Smooth muscle cell (in vitro differentiated cells): ENCODE results near the gene SLF2. TPM values are rescaled to one million over a fixed set of nuclear protein-coding genes. Genes with fewer than 3 reads are reported as not detected.

ENCODE experiments used
- DNase-seq: peaks from one replicate; lab custom pipeline; 2025; ENCODE audit not compliant: unreplicated experiment; lab: John Stamatoyannopoulos, UW
- H2AFZ ChIP-seq: fragments of 200-600 bp; sonication (generic); 2 replicates; pipeline ENCODE4 v1.6.0; 2016; ENCODE audit warnings: antibody characterized with exemption, low read depth, mild to moderate bottlenecking
- H3F3A ChIP-seq: fragments of 200-600 bp; sonication (generic); 2 replicates; pipeline ENCODE4 v1.6.0; 2017; ENCODE audit warnings: antibody characterized with exemption, low read depth
- H3K27ac ChIP-seq: fragments of 200-600 bp; sonication (generic); 2 replicates; pipeline ENCODE4 v1.5.1; 2016; ENCODE audit warnings: low read depth, mild to moderate bottlenecking
- H3K27me3 ChIP-seq: fragments of 200-600 bp; sonication (generic); 2 replicates; pipeline ENCODE4 v1.6.1; 2016; ENCODE audit warnings: low read depth, mild to moderate bottlenecking
- H3K36me3 ChIP-seq: fragments of 200-600 bp; sonication (generic); 2 replicates; pipeline ENCODE4 v1.5.1; 2016; ENCODE audit warnings: low read depth
- H3K4me1 ChIP-seq: fragments of 200-600 bp; sonication (generic); 2 replicates; pipeline ENCODE4 v1.5.1; 2016; ENCODE audit warnings: low read depth
- H3K4me2 ChIP-seq: fragments of 200-600 bp; sonication (generic); 2 replicates; pipeline ENCODE4 v1.6.0; 2016; ENCODE audit warnings: mild to moderate bottlenecking
- H3K4me3 ChIP-seq: fragments of 200-600 bp; sonication (generic); 2 replicates; pipeline ENCODE4 v1.5.1; 2016; ENCODE audit warnings: mild to moderate bottlenecking
- H3K79me2 ChIP-seq: fragments of 200-600 bp; sonication (generic); 2 replicates; pipeline ENCODE4 v1.6.0; 2016; ENCODE audit warnings: low read depth, mild to moderate bottlenecking
- H3K9ac ChIP-seq: fragments of 200-600 bp; sonication (generic); 2 replicates; pipeline ENCODE4 v1.6.0; 2016; ENCODE audit warnings: low read depth
- H3K9me3 ChIP-seq: fragments of 200-600 bp; sonication (generic); replicated peaks from 2 replicates; pipeline ENCODE4 v1.5.1; 2016; ENCODE audit warnings: low read depth
- H4K20me1 ChIP-seq: fragments of 200-600 bp; sonication (generic); 2 replicates; pipeline ENCODE4 v1.6.0; 2016; ENCODE audit warnings: low read depth
- WGBS: methylation state at CpG from one replicate; pipeline ENCODE4 v1.1.7; 2016; ENCODE audit warnings: low lambda C conversion rate; 5-methylcytosine and 5-hydroxymethylcytosine counted together
- polyA plus RNA-seq: library from polyadenylated mRNA; unstranded; fragments of >200 nt; fragmentation: Nextera tagmentation; extraction: Ambion mirVana; gene quantifications from 2 replicates; pipeline ENCODE4 v1.2.1, GENCODE V29; 2016
- total RNA-seq: library from RNA; depleted of rRNA; stranded (reverse); fragments of >200 nt; gene quantifications from 2 replicates; pipeline ENCODE4 v1.2.3, GENCODE V29; 2014
- TF ChIP-seq, protein P1 (sequence below): fragments of 200-600 bp; sonication (generic); IDR thresholded peaks from 2 replicates; pipeline ENCODE4 v1.5.1; 2017; ENCODE audit warnings: borderline replicate concordance, mild to moderate bottlenecking, antibody characterized with exemption; ENCODE audit not compliant: insufficient read depth, poor library complexity, severe bottlenecking

The SLF2 gene
- total and polyA plus RNA-seq, 2 experiments from 2014 or later: 8.1 to 24.9 TPM

DNA sequence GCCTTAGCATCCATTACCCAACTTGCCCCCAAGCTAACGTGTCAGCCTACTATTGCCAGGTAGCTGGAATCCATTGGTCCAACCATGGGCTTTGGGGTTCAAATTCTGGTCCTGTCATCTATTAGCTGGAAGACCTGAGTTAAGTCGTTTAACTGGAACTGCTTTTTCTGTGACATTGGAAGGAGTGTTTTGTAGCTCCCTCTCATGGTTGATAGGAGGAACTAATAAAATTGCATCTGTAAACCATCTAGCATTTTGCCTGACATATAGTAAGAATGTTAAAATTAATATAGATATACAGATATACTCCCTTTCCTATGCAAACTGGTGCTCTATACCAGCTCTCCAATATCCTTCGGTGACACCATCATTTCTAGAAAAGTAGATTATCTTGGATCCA lies 23.8 kb upstream of the SLF2 start:
- TF ChIP-seq, protein P1, sequence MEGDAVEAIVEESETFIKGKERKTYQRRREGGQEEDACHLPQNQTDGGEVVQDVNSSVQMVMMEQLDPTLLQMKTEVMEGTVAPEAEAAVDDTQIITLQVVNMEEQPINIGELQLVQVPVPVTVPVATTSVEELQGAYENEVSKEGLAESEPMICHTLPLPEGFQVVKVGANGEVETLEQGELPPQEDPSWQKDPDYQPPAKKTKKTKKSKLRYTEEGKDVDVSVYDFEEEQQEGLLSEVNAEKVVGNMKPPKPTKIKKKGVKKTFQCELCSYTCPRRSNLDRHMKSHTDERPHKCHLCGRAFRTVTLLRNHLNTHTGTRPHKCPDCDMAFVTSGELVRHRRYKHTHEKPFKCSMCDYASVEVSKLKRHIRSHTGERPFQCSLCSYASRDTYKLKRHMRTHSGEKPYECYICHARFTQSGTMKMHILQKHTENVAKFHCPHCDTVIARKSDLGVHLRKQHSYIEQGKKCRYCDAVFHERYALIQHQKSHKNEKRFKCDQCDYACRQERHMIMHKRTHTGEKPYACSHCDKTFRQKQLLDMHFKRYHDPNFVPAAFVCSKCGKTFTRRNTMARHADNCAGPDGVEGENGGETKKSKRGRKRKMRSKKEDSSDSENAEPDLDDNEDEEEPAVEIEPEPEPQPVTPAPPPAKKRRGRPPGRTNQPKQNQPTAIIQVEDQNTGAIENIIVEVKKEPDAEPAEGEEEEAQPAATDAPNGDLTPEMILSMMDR: no peak
- Histone ChIP-seq H3K4me2 (no peak overlapping the region), H3K9ac (no peak overlapping the region), H3K27ac (no peak overlapping the region), H3K79me2 (no peaks in the 10 kb centered on the region), H3K27me3 (no peaks in the 10 kb centered on the region), H3K4me1 (peaks cover 14% of the 10 kb centered on the region), H3K4me3 (no peak overlapping the region), H3K9me3 (no peaks in the 10 kb centered on the region), H4K20me1 (no peaks in the 10 kb centered on the region), H3F3A (peaks cover 8% of the 10 kb centered on the region), H3K36me3 (no peaks in the 10 kb centered on the region), H2AFZ (no peak overlapping the region)
- WGBS: 66% methylated on average over 3 of the region's 3 CpGs
- DNase-seq: no peak

DNA sequence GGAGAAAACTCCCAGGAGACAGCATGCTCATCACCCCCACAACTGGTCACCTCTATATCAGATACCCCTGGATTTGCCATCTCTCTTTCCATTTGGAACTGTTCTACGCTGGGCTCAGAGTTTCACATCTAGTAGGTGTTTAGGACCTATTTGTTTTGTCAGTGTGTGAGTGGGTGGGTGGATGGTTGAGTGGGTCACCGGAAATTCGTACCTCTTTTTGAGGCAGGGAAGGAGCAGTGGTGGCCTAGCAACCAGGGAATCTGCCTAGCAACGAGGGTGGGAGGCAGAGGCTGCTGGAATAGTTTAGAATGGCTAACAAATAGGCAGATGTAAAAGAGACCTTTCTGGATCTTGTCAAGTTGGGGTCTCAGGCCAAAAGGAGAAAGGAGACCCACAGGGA lies 23.2 kb upstream of the SLF2 start:
- H3K9ac ChIP-seq: no peak overlapping the region

DNA sequence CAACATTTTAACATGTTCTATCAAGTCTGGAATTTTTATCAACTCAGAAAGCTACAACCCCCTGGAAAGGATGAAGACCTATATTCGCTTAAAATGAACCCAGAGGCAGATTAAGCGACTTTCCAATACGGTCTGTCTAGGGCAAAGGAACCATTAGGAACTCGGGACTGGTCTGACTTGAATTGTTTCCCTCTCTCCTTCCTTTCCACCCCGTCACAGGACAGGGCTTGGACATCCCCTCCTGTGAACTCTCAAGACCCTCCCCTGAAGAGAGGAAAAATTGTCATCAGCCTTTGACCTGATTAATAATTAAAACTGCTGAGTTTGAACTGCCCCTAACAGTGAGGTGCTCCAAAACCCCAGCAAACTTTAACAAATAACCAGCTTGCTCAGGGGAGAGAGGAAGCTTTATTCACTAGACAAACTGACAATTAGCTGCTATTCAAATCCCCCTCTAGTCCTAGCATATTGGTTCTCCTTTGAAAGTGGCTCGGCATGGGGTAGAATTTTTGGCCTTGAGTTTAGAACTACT lies 22.6 kb upstream of the SLF2 start:
- Histone ChIP-seq H3K4me3 (no peak overlapping the region), H2AFZ (no peak overlapping the region), H3K79me2 (no peaks in the 10 kb centered on the region), H3K9ac (no peak overlapping the region), H3F3A (peaks cover 8% of the 10 kb centered on the region), H3K27ac (peak overlapping the region; percentile 60), H3K36me3 (no peaks in the 10 kb centered on the region), H3K9me3 (no peaks in the 10 kb centered on the region), H3K27me3 (no peaks in the 10 kb centered on the region), H3K4me1 (peaks cover 14% of the 10 kb centered on the region), H4K20me1 (no peaks in the 10 kb centered on the region), H3K4me2 (peak overlapping the region; percentile 65)
- WGBS: 65% methylated on average over 6 of the region's 6 CpGs
- DNase-seq: no peak
- TF ChIP-seq, protein P1: no peak

More for the DNA sequence above, 23.2 kb upstream of the SLF2 start:
- 85% methylated on average over 4 of the region's 4 CpGs for WGBS
- no peak for DNase-seq
- no peaks in the 10 kb centered on the region for H3K9me3 ChIP-seq
- no peak overlapping the region for H3K4me2 ChIP-seq
- H3K27ac ChIP-seq: no peak overlapping the region
- H3F3A ChIP-seq: peaks cover 8% of the 10 kb centered on the region
- no peaks in the 10 kb centered on the region for H4K20me1 ChIP-seq
- no peaks in the 10 kb centered on the region for H3K79me2 ChIP-seq
- no peaks in the 10 kb centered on the region for H3K27me3 ChIP-seq
- TF ChIP-seq, protein P1: no peak
- H3K4me3 ChIP-seq: no peak overlapping the region
- H3K36me3 ChIP-seq: no peaks in the 10 kb centered on the region
- no peak overlapping the region for H2AFZ ChIP-seq
- H3K4me1 ChIP-seq: peaks cover 14% of the 10 kb centered on the region

DNA sequence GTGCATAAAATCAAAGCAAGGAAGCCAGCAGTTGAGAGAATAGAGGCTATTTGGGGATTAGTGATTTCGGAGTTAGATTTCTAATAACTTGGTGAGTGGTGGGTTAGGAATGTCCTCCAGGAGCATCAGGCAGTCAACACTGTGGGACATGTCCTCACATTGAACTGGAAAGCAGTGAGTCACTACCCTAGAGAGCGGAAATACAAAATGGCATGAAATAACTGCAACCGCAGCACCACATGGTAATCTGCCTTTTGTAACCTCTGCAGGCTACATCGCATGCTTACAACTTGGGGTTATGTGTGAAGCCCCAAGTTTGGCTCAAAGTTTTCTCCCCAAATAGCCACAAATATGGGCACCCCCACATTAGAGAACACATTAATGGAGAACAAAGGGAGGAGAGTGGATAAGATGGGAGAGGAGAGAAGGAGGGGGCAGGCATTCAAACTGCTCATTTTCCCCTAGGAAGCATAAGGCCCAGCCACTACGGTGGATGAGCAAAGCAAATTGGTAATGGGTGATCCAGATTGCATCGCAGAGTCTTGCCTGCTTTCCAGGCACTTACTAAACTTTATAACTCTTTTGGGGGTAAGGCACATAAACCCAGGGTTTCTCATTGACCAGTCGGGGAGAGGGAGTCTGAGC lies 22.0 kb upstream of the SLF2 start:
- no peak for DNase-seq
- Histone ChIP-seq H3K9me3 (no peaks in the 10 kb centered on the region), H4K20me1 (no peaks in the 10 kb centered on the region), H3K4me1 (peaks cover 14% of the 10 kb centered on the region), H3K79me2 (no peaks in the 10 kb centered on the region), H3K27me3 (no peaks in the 10 kb centered on the region), H3K27ac (peak overlapping the region; percentile 60), H2AFZ (no peak overlapping the region), H3F3A (peaks cover 8% of the 10 kb centered on the region), H3K9ac (no peak overlapping the region), H3K36me3 (no peaks in the 10 kb centered on the region), H3K4me3 (no peak overlapping the region), H3K4me2 (peak overlapping the region; percentile 65)
- TF ChIP-seq, protein P1: no peak
- whole genome bisulfite sequencing: 14% methylated on average over 7 of the region's 7 CpGs
